Ascending aorta (tissue), 2 donors: ENCODE results near the gene ISLR. TPM values are rescaled to one million over a fixed set of nuclear protein-coding genes. Genes with fewer than 3 reads are reported as not detected.

Source experiments
- DNase-seq, 2 donors: peaks; one replicate each; pipeline ENCODE4 v3.0.0-alpha.2; 2019; ENCODE audit warnings: low spot score in 2 of 2
- H3K27ac ChIP-seq, 2 donors: fragments of 200-600 bp; sonication (generic); one replicate each; pipeline ENCODE4 v1.5.1; 2016 to 2017; ENCODE audit warnings: mild to moderate bottlenecking in 1 of 2
- H3K27me3 ChIP-seq: fragments of 200-600 bp; sonication (generic); one replicate; pipeline ENCODE4 v1.5.1; 2017
- H3K36me3 ChIP-seq, 2 donors: fragments of 200-600 bp; sonication (generic); one replicate each; pipeline ENCODE4 v1.5.1; 2016
- H3K4me1 ChIP-seq, 2 donors: fragments of 200-600 bp; sonication (generic); one replicate each; pipeline ENCODE4 v1.5.1; 2016 to 2017; ENCODE audit warnings: mild to moderate bottlenecking in 1 of 2
- H3K4me3 ChIP-seq, 2 donors: fragments of 200-600 bp; sonication (generic); one replicate each; pipeline ENCODE4 v1.5.1; 2016 to 2017; ENCODE audit warnings: mild to moderate bottlenecking in 1 of 2
- H3K9me3 ChIP-seq, 2 donors: fragments of 200-600 bp; sonication (generic); one replicate each; pipeline ENCODE4 v1.5.1; 2016
- intact Hi-C: fragments of 100-400 bp; cut with DNase I; formaldehyde crosslinking; loops from one replicate; pipeline ENCODE4 v1.15.1; 2023
- total RNA-seq: library from RNA; depleted of rRNA; stranded (reverse); fragments of >200 nt; gene quantifications from one replicate; pipeline ENCODE4 v1.1.0, GENCODE V29; 2016
- TF ChIP-seq, protein P1 (sequence below), 3 experiments: fragments of 200-600 bp in 2 of 3; fragments of 450-650 bp in 1 of 3; sonication (generic) in 2 of 3; IDR thresholded peaks; one replicate each; pipeline ENCODE4 v1.5.1; 2016 to 2019; ENCODE audit warnings: antibody characterized with exemption in 3 of 3, mild to moderate bottlenecking in 1 of 3, moderate library complexity in 1 of 3

The ISLR gene
- total RNA-seq, 1 donor from 2014 or later = 211 TPM

DNA sequence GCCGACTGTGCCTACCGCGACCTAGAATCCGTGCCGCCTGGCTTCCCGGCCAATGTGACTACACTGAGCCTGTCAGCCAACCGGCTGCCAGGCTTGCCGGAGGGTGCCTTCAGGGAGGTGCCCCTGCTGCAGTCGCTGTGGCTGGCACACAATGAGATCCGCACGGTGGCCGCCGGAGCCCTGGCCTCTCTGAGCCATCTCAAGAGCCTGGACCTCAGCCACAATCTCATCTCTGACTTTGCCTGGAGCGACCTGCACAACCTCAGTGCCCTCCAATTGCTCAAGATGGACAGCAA lies 1.4 kb downstream of the ISLR start:
- H3K4me3 ChIP-seq = peak overlapping the region in 1 of 2 donors; percentile 57
- H3K27me3 ChIP-seq = no peaks in the 10 kb centered on the region
- peaks cover 46 to 71% of the 10 kb centered on the region in 2 donors for H3K4me1 ChIP-seq
- intact Hi-C loops = no loop called here
- H3K27ac ChIP-seq = peak overlapping the region; percentile 83 to 85
- DNase-seq = no peak
- no peaks in the 10 kb centered on the region for H3K9me3 ChIP-seq
- H3K36me3 ChIP-seq = peaks cover 0 to 7% of the 10 kb centered on the region in 2 donors
- TF ChIP-seq, protein P1, sequence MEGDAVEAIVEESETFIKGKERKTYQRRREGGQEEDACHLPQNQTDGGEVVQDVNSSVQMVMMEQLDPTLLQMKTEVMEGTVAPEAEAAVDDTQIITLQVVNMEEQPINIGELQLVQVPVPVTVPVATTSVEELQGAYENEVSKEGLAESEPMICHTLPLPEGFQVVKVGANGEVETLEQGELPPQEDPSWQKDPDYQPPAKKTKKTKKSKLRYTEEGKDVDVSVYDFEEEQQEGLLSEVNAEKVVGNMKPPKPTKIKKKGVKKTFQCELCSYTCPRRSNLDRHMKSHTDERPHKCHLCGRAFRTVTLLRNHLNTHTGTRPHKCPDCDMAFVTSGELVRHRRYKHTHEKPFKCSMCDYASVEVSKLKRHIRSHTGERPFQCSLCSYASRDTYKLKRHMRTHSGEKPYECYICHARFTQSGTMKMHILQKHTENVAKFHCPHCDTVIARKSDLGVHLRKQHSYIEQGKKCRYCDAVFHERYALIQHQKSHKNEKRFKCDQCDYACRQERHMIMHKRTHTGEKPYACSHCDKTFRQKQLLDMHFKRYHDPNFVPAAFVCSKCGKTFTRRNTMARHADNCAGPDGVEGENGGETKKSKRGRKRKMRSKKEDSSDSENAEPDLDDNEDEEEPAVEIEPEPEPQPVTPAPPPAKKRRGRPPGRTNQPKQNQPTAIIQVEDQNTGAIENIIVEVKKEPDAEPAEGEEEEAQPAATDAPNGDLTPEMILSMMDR (IDR thresholded peaks at IDR 0.05) = no peak

DNA sequence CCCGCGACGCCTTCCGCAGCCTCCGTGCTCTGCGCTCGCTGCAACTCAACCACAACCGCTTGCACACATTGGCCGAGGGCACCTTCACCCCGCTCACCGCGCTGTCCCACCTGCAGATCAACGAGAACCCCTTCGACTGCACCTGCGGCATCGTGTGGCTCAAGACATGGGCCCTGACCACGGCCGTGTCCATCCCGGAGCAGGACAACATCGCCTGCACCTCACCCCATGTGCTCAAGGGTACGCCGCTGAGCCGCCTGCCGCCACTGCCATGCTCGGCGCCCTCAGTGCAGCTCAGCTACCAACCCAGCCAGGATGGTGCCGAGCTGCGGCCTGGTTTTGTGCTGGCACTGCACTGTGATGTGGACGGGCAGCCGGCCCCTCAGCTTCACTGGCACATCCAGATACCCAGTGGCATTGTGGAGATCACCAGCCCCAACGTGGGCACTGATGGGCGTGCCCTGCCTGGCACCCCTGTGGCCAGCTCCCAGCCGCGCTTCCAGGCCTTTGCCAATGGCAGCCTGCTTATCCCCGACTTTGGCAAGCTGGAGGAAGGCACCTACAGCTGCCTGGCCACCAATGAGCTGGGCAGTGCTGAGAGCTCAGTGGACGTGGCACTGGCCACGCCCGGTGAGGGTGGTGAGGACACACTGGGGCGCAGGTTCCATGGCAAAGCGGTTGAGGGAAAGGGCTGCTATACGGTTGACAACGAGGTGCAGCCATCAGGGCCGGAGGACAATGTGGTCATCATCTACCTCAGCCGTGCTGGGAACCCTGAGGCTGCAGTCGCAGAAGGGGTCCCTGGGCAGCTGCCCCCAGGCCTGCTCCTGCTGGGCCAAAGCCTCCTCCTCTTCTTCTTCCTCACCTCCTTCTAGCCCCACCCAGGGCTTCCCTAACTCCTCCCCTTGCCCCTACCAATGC lies 2.0 kb downstream of the ISLR start:
- H3K27ac ChIP-seq = peak overlapping the region; percentile 82 to 85
- H3K27me3 ChIP-seq = no peaks in the 10 kb centered on the region
- peaks cover 0 to 7% of the 10 kb centered on the region in 2 donors for H3K36me3 ChIP-seq
- no peaks in the 10 kb centered on the region for H3K9me3 ChIP-seq
- peak overlapping the region in 1 of 2 donors; percentile 57 for H3K4me3 ChIP-seq
- TF ChIP-seq, protein P1 (IDR thresholded peaks at IDR 0.05) = no peak
- peak in 1 of 2 donors; percentile 56 for DNase-seq
- intact Hi-C loops = loop anchor here (2.0 kb wide), 1 partner anchor 29 kb away; no protein-coding TSS in a partner anchor
- peaks cover 49 to 77% of the 10 kb centered on the region in 2 donors for H3K4me1 ChIP-seq

DNA sequence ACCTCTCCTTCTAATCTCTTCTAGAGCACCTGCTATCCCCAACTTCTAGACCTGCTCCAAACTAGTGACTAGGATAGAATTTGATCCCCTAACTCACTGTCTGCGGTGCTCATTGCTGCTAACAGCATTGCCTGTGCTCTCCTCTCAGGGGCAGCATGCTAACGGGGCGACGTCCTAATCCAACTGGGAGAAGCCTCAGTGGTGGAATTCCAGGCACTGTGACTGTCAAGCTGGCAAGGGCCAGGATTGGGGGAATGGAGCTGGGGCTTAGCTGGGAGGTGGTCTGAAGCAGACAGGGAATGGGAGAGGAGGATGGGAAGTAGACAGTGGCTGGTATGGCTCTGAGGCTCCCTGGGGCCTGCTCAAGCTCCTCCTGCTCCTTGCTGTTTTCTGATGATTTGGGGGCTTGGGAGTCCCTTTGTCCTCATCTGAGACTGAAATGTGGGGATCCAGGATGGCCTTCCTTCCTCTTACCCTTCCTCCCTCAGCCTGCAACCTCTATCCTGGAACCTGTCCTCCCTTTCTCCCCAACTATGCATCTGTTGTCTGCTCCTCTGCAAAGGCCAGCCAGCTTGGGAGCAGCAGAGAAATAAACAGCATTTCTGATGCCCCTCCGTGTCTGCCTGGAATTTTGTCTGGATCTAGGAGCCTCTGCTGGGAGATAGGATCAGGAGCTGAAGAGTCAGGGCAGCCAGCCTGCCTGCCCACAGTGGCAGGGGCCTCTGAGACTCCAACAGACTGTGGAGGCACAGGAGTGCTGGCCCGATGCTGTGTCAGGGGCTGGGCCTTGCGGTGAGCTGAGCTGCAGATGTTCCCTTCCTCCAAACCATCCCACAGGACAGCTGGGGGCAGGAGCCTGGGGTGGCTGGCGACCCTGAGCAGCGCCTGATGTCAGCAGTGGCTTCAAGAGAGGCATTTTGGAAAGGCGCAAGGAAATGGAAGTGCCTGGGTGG lies 3.0 kb downstream of the ISLR start:
- TF ChIP-seq, protein P1 (IDR thresholded peaks at IDR 0.05) = no peak
- Histone ChIP-seq H3K9me3 (no peaks in the 10 kb centered on the region), H3K36me3 (peaks cover 0 to 7% of the 10 kb centered on the region in 2 donors), H3K27me3 (no peaks in the 10 kb centered on the region), H3K4me3 (no peak overlapping the region), H3K27ac (peak overlapping the region; percentile 82 to 85), H3K4me1 (peaks cover 49 to 80% of the 10 kb centered on the region in 2 donors)
- intact Hi-C loops = loop anchor here (2.0 kb wide), 1 partner anchor 28 kb away; no protein-coding TSS in a partner anchor
- DNase-seq = peak; percentile 4 to 53

DNA sequence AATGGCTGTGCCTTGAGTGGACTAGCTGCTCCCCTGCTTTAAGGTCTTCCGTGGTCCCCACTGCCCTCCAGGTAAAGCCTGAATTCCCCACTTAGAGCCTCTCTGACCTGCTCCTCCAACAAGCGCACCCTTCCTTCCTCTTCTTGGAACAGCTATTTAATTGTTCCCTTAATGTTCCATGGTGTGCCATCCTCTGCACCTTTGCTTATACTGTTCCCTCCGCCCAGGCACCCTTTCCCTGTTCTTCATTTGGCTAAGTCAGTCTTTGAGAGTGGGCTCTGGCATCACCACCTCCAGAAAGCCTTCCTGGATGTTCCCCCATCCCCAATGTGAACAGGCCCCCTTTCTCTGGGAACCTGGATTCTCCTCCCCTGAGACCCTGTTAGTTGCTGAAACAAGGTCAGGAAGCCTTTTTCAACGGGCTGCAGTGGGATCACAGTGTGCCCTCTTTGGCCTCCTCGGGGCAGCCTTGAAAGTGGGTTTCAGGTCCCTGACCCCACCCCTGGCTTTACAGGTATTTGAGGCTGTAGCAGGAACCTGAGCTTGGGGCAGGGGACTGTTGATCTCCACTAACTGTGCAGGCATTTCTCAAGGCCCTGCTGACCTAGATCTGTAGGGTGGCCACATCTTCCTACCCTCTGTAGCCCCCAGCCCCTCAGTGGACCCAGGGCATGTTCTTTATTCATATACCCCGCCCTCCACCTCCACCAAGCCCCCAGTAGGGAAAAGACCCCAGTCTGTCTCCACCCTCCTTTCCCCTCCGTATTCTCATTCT lies 5.0 kb downstream of the ISLR start:
- TF ChIP-seq, protein P1 (IDR thresholded peaks at IDR 0.05) = no peak
- H3K27ac ChIP-seq = peak overlapping the region; percentile 82 to 85
- no peaks in the 10 kb centered on the region for H3K27me3 ChIP-seq
- H3K4me1 ChIP-seq = peaks cover 43 to 68% of the 10 kb centered on the region in 2 donors
- intact Hi-C loops = loop anchor here (2.0 kb wide), 1 partner anchor 62 kb away; no protein-coding TSS in a partner anchor
- no peak overlapping the region for H3K4me3 ChIP-seq
- H3K36me3 ChIP-seq = peaks cover 0 to 7% of the 10 kb centered on the region in 2 donors
- peak in 1 of 2 donors; percentile 4 for DNase-seq
- no peaks in the 10 kb centered on the region for H3K9me3 ChIP-seq
